NB4 (cell line): ENCODE results near the gene MLLT6.

Source experiments
- CTCF ChIP-seq: IDR thresholded peaks from one replicate; pipeline ENCODE4 v1.5.1; 2012; ENCODE audit warnings: low read depth, low read length
- POLR2A ChIP-seq: IDR thresholded peaks from 2 replicates; pipeline ENCODE4 v1.6.1; 2011; ENCODE audit warnings: mild to moderate bottlenecking; ENCODE audit not compliant: insufficient read length; ENCODE audit errors: extremely low read depth

GRCh38 chr17:38719943-38720641 lies 15.0 kb downstream of the MLLT6 start:
- TF ChIP-seq CTCF (no peak), POLR2A (no peak)
